Neural progenitor cell (in vitro differentiated cells): ENCODE results near the gene EMSY.

Source experiments
- EZH2 ChIP-seq: fragments of 200-600 bp; sonication (generic); IDR thresholded peaks from 2 replicates; pipeline ENCODE4 v1.6.1; 2017; ENCODE audit warnings: antibody characterized with exemption, mild to moderate bottlenecking, moderate library complexity
- EZH2phosphoT487 ChIP-seq: fragments of 200-600 bp; sonication (generic); IDR thresholded peaks from 2 replicates; pipeline ENCODE4 v1.6.1; 2017; ENCODE audit warnings: antibody characterized with exemption
- TF ChIP-seq, protein P1 (sequence below): fragments of 200-600 bp; sonication (generic); IDR thresholded peaks from 2 replicates; pipeline ENCODE4 v1.5.1; 2017; ENCODE audit warnings: antibody characterized with exemption, mild to moderate bottlenecking

DNA sequence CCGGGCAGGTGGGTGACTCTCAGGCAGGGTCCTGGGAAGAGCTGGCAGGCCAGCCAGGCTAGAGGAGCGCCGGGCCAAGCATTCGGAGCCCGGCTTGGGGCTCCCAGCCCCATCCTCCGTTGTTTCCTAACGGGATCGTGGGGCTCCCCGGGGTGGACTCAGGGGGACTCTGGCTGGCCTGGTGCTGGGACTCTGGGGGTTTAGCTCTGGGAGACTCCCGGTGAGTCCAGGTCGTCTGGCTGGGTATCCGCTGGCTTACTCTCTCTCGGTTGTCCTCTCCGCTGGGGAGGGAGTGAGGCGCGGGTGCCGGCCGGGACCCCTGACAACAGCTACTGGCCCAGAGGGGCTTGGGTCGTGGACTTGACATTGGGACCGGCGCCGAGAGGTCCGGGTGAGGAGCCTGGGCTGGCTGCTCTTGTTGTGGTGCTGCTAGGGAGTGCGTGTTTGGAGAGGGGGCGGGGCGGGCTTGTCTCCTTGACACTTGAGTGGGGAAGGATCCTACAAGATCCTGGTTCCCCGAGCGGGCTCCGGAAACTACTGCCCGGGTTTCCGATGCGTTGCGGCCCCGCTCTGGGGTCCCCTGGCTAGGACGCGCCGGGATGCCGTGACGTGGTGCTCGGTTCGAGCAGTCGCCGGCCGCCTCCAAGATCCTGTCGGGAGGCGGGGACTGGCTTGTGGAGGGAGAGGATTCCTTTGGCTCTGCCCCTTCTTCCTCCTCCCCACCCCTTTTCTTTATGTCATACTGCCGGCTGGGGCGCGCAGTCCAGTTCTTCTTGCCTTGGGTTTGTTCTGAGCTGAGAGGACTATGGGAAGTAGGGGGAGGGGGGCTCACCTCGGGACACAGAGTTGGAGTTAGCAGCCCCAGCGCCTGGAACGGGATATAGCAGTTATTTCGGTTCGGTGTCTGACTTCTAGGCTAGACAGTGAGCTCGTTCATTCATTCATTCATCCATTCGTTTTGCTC is 585 bp downstream of the EMSY start:
- TF ChIP-seq, protein P1, sequence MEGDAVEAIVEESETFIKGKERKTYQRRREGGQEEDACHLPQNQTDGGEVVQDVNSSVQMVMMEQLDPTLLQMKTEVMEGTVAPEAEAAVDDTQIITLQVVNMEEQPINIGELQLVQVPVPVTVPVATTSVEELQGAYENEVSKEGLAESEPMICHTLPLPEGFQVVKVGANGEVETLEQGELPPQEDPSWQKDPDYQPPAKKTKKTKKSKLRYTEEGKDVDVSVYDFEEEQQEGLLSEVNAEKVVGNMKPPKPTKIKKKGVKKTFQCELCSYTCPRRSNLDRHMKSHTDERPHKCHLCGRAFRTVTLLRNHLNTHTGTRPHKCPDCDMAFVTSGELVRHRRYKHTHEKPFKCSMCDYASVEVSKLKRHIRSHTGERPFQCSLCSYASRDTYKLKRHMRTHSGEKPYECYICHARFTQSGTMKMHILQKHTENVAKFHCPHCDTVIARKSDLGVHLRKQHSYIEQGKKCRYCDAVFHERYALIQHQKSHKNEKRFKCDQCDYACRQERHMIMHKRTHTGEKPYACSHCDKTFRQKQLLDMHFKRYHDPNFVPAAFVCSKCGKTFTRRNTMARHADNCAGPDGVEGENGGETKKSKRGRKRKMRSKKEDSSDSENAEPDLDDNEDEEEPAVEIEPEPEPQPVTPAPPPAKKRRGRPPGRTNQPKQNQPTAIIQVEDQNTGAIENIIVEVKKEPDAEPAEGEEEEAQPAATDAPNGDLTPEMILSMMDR, result peak; percentile 33
- TF ChIP-seq EZH2, result no peak
- TF ChIP-seq EZH2phosphoT487, result no peak
